H1 (cell line): ENCODE results near the gene LCN12. TPM values are rescaled to one million over a fixed set of nuclear protein-coding genes. Genes with fewer than 3 reads are reported as not detected.

Experiments used
- CTCF ChIA-PET: fragments of 300-600 bp; sonication (Branson Sonifier 250); formaldehyde crosslinking; loops from one replicate; lab custom pipeline; 2021; ENCODE audit not compliant: partially characterized antibody; lab: Charles Lee
- POLR2A ChIA-PET: fragments of 300-600 bp; sonication (Branson Sonifier 250); formaldehyde crosslinking; loops from one replicate; lab custom pipeline; 2021; ENCODE audit warnings: inconsistent platforms; ENCODE audit not compliant: partially characterized antibody; lab: Charles Lee
- DNase-seq, 2 experiments: peaks; one replicate each; pipeline versions ENCODE4 v3.0.0 to v3.0.0-alpha.2; 2010 to 2022; ENCODE audit warnings: low spot score in 2 of 2, low read depth in 1 of 2, mixed read lengths in 1 of 2
- FAIRE-seq: peaks from 2 replicates; lab custom pipeline; 2011; peaks lifted over from hg19 to GRCh38; lab: Jason Lieb, UNC
- H2AFZ ChIP-seq: 2 replicates; pipeline ENCODE4 v1.8.1; 2012; ENCODE audit warnings: low read length, inconsistent platforms
- H2AK5ac ChIP-seq: 2 replicates; pipeline ENCODE4 v1.6.1; 2013; ENCODE audit warnings: low read depth, low read length
- H2BK120ac ChIP-seq: replicated peaks from 2 replicates; pipeline ENCODE3; 2013; ENCODE audit warnings: low read depth, low read length, inconsistent platforms
- H2BK12ac ChIP-seq: 2 replicates; pipeline ENCODE4 v1.6.1; 2013; ENCODE audit warnings: low read depth, low read length
- H2BK15ac ChIP-seq: 2 replicates; pipeline ENCODE4 v1.6.1; 2013; ENCODE audit warnings: low read length
- H2BK20ac ChIP-seq: 2 replicates; pipeline ENCODE4 v1.6.1; 2013; ENCODE audit warnings: low read length
- H2BK5ac ChIP-seq: 2 replicates; pipeline ENCODE4 v1.6.1; 2013; ENCODE audit warnings: low read depth, low read length
- H3K14ac ChIP-seq: 2 replicates; pipeline ENCODE4 v1.6.1; 2013; ENCODE audit warnings: inconsistent platforms; ENCODE audit not compliant: insufficient read length
- H3K18ac ChIP-seq: 2 replicates; pipeline ENCODE4 v1.6.1; 2013; ENCODE audit warnings: low read length; ENCODE audit errors: extremely low read depth
- H3K23ac ChIP-seq: 2 replicates; pipeline ENCODE4 v1.6.1; 2013; ENCODE audit warnings: inconsistent platforms; ENCODE audit not compliant: insufficient read length
- H3K23me2 ChIP-seq: 2 replicates; pipeline ENCODE4 v1.6.1; 2013; ENCODE audit warnings: low read depth, low read length
- H3K27ac ChIP-seq: 2 replicates; pipeline ENCODE4 v1.6.1; 2011; ENCODE audit warnings: low read depth, low read length, inconsistent platforms
- H3K27me3 ChIP-seq, 4 experiments: replicated peaks in 1 of 4; 1 replicate in 1 of 4; 2 replicates in 3 of 4; pipeline versions ENCODE4 v1.6.1 to v1.8.1; 2011 to 2013; ENCODE audit warnings: low read length in 3 of 4, mild to moderate bottlenecking in 3 of 4, inconsistent platforms in 2 of 4, mixed read lengths in 2 of 4, moderate library complexity in 1 of 4; ENCODE audit not compliant: control insufficient read depth in 3 of 4, insufficient read depth in 3 of 4; ENCODE audit errors: extremely low read depth in 1 of 4
- H3K36me3 ChIP-seq, 4 experiments: 2 replicates each; pipeline versions ENCODE4 v1.6.1 to v1.8.1; 2011 to 2013; ENCODE audit warnings: mild to moderate bottlenecking in 4 of 4, low read length in 3 of 4, moderate library complexity in 2 of 4, control low read depth in 1 of 4, inconsistent platforms in 1 of 4; ENCODE audit not compliant: insufficient read depth in 4 of 4, control insufficient read depth in 2 of 4
- H3K4ac ChIP-seq: replicated peaks from 2 replicates; pipeline ENCODE3; 2013; ENCODE audit warnings: low read length, low read depth, mixed read lengths, inconsistent platforms; ENCODE audit not compliant: insufficient read length
- H3K4me1 ChIP-seq, 4 experiments: replicated peaks in 1 of 4; 1 replicate in 1 of 4; 2 replicates in 3 of 4; pipeline versions ENCODE4 v1.6.1 to v1.8.1; 2011 to 2013; ENCODE audit warnings: low read length in 3 of 4, inconsistent platforms in 2 of 4, mixed read lengths in 1 of 4; ENCODE audit not compliant: insufficient read depth in 4 of 4, control insufficient read depth in 3 of 4
- H3K4me2 ChIP-seq, 2 experiments: 2 replicates each; pipeline versions ENCODE4 v1.6.1 to v1.8.1; 2011 to 2013; ENCODE audit warnings: low read depth in 2 of 2, low read length in 2 of 2, control low read depth in 1 of 2, inconsistent platforms in 1 of 2, mild to moderate bottlenecking in 1 of 2; ENCODE audit not compliant: insufficient read depth in 1 of 2
- H3K4me3 ChIP-seq, 4 experiments: fragments of 200-600, 300-600 bp in 1 of 4; sonication (generic), shearing (Covaris generic), sonication (Bioruptor Twin) in 1 of 4; 2 replicates each; pipeline versions ENCODE4 v1.5.1 to v1.8.1; 2011 to 2016; ENCODE audit warnings: low read length in 4 of 4, low read depth in 3 of 4, control low read depth in 2 of 4, inconsistent platforms in 2 of 4, mild to moderate bottlenecking in 2 of 4, mixed read lengths in 1 of 4, moderate library complexity in 1 of 4; ENCODE audit not compliant: insufficient read depth in 2 of 4; ENCODE audit errors: extremely low read depth in 1 of 4
- H3K56ac ChIP-seq: replicated peaks from 2 replicates; pipeline ENCODE3; 2013; ENCODE audit warnings: low read depth, mild to moderate bottlenecking, mixed read lengths, low read length, inconsistent platforms; ENCODE audit not compliant: insufficient read length
- H3K79me1 ChIP-seq: 2 replicates; pipeline ENCODE4 v1.6.1; 2013; ENCODE audit warnings: low read depth, low read length, control low read depth
- H3K79me2 ChIP-seq, 2 experiments: 2 replicates each; pipeline versions ENCODE4 v1.6.1 to v1.8.1; 2012 to 2013; ENCODE audit warnings: low read length in 2 of 2, mild to moderate bottlenecking in 2 of 2, inconsistent platforms in 1 of 2; ENCODE audit not compliant: insufficient read depth in 2 of 2, control insufficient read depth in 1 of 2
- H3K9ac ChIP-seq, 4 experiments: replicated peaks in 1 of 4; 1 replicate in 1 of 4; 2 replicates in 3 of 4; pipeline versions ENCODE4 v1.6.1 to v1.8.1; 2011 to 2013; ENCODE audit warnings: low read depth in 3 of 4, low read length in 3 of 4, control low read depth in 2 of 4, mild to moderate bottlenecking in 2 of 4, moderate library complexity in 2 of 4, inconsistent platforms in 1 of 4; ENCODE audit errors: extremely low read depth in 1 of 4
- H3K9me3 ChIP-seq, 2 experiments: 2 replicates each; pipeline versions ENCODE4 v1.6.1 to v1.8.1; 2012 to 2013; ENCODE audit warnings: mild to moderate bottlenecking in 2 of 2, moderate library complexity in 2 of 2, control low read depth in 1 of 2, inconsistent platforms in 1 of 2, low read depth in 1 of 2, low read length in 1 of 2, mixed read lengths in 1 of 2; ENCODE audit not compliant: insufficient read depth in 2 of 2
- H4K20me1 ChIP-seq, 2 experiments: replicated peaks in 1 of 2; 2 replicates each; pipeline versions ENCODE3 to v1.8.1; 2011 to 2013; ENCODE audit warnings: inconsistent platforms in 2 of 2, low read length in 2 of 2, mild to moderate bottlenecking in 1 of 2; ENCODE audit not compliant: insufficient read depth in 2 of 2, control insufficient read depth in 1 of 2
- H4K5ac ChIP-seq: 2 replicates; pipeline ENCODE4 v1.6.1; 2013; ENCODE audit warnings: low read length, low read depth, mixed read lengths, inconsistent platforms; ENCODE audit not compliant: insufficient read length
- H4K8ac ChIP-seq: 2 replicates; pipeline ENCODE4 v1.8.0; 2013; ENCODE audit warnings: mild to moderate bottlenecking, moderate library complexity, low read length, inconsistent platforms; ENCODE audit not compliant: insufficient read depth; ENCODE audit errors: extremely low read depth
- H4K91ac ChIP-seq: replicated peaks from 2 replicates; pipeline ENCODE3; 2013; ENCODE audit warnings: low read length, mixed read lengths, inconsistent platforms; ENCODE audit not compliant: insufficient read length
- ASH2L ChIP-seq: fragments of 200-600, 300-600 bp; sonication (generic); IDR thresholded peaks from one replicate; pipeline ENCODE4 v1.7.1; 2017; ENCODE audit warnings: low read length
- EGR1 ChIP-seq: IDR thresholded peaks from 2 replicates; pipeline ENCODE4 v1.6.1; 2011; ENCODE audit warnings: low read depth, low read length, borderline replicate concordance
- GTF2F1 ChIP-seq: IDR thresholded peaks from 2 replicates; pipeline ENCODE4 v1.6.1; 2012; ENCODE audit warnings: low read depth, low read length, improper control_type of control experiment, borderline replicate concordance
- JUND ChIP-seq: IDR thresholded peaks from 2 replicates; pipeline ENCODE4 v1.6.1; 2011; ENCODE audit warnings: mild to moderate bottlenecking, improper control_type of control experiment, low read length
- MAFK ChIP-seq: IDR thresholded peaks from 2 replicates; pipeline ENCODE4 v1.6.1; 2012; ENCODE audit warnings: low read depth, mild to moderate bottlenecking, improper control_type of control experiment, low read length
- RNF2 ChIP-seq: fragments of 200-900, 300-1000 bp; sonication (generic); IDR thresholded peaks from 2 replicates; pipeline ENCODE4 v1.7.1; 2016; ENCODE audit warnings: borderline replicate concordance, low read depth, mild to moderate bottlenecking, antibody characterized with exemption, low read length; ENCODE audit not compliant: poor library complexity, severe bottlenecking; ENCODE audit errors: missing control alignments
- SAP30 ChIP-seq: fragments of 300-600 bp; sonication (generic); IDR thresholded peaks from 2 replicates; pipeline ENCODE4 v1.7.1; 2012; ENCODE audit warnings: low read length, moderate library complexity, mild to moderate bottlenecking, inconsistent platforms; ENCODE audit not compliant: insufficient read depth, insufficient replicate concordance
- SIX5 ChIP-seq: IDR thresholded peaks from 2 replicates; pipeline ENCODE4 v1.6.1; 2011; ENCODE audit warnings: mild to moderate bottlenecking, low read depth, low read length
- SP2 ChIP-seq: IDR thresholded peaks from 2 replicates; pipeline ENCODE4 v1.6.1; 2012; ENCODE audit warnings: mild to moderate bottlenecking, low read length, inconsistent platforms
- SP4 ChIP-seq: IDR thresholded peaks from 2 replicates; pipeline ENCODE4 v1.6.1; 2012; ENCODE audit warnings: low read length, inconsistent platforms
- TAF1 ChIP-seq: IDR thresholded peaks from 2 replicates; pipeline ENCODE4 v1.6.1; 2011; ENCODE audit warnings: mild to moderate bottlenecking, low read depth, low read length
- TAF7 ChIP-seq: optimal IDR thresholded peaks from 2 replicates; pipeline ENCODE3; 2011; ENCODE audit warnings: low read depth, mild to moderate bottlenecking, inconsistent platforms, low read length, moderate library complexity, borderline replicate concordance
- WGBS, 2 experiments: shearing (Covaris generic) in 1 of 2; methylation state at CpG; one replicate each; pipeline versions ENCODE4 v1.1.6 to v1.1.7; 2013 to 2015; ENCODE audit warnings: low lambda C conversion rate in 2 of 2, mixed read lengths in 2 of 2, inconsistent platforms in 1 of 2, low coverage in 1 of 2, missing lambda C conversion rate in 1 of 2; ENCODE audit not compliant: insufficient replicate concordance in 2 of 2, insufficient coverage in 1 of 2, insufficient read length in 1 of 2; ENCODE audit errors: extremely low coverage in 1 of 2, missing lambda C conversion rate in 1 of 2; 5-methylcytosine and 5-hydroxymethylcytosine counted together
- polyA plus RNA-seq, 7 experiments: library from polyadenylated mRNA; depleted of rRNA in 3 of 7; stranded (reverse) in 5 of 7; unstranded in 2 of 7; fragments of >200 nt in 5 of 7; fragments of 200-250 nt in 2 of 7; gene quantifications; 1 replicate in 5 of 7; 2 replicates in 1 of 7; 4 replicates in 1 of 7; pipeline versions ENCODE4 v1.2.1 to v1.2.3, GENCODE V29; 2011 to 2013; ENCODE audit warnings: missing spikeins in 2 of 7, mixed read lengths in 2 of 7
- total RNA-seq: library from RNA; stranded (reverse); fragmentation: NEBNext Ultra II Directional; extraction: Animal tissue kit (Norgen Biotek cat#: 25700); gene quantifications from 2 replicates; pipeline ENCODE4 v1.2.1, GENCODE V29; 2021
- TF ChIP-seq, protein P1 (sequence below): IDR thresholded peaks from 2 replicates; pipeline ENCODE4 v1.6.1; 2012; ENCODE audit warnings: inconsistent platforms
- TF ChIP-seq, protein P2 (sequence below): IDR thresholded peaks from 2 replicates; pipeline ENCODE4 v1.6.1; 2012; ENCODE audit warnings: inconsistent platforms

Gene LCN12
- total and polyA plus RNA-seq, 2 of the 8 experiments (the other 6 are each of a cell fraction or from before 2014, with no cell fraction given) = 1.1 to 1.7 TPM

DNA sequence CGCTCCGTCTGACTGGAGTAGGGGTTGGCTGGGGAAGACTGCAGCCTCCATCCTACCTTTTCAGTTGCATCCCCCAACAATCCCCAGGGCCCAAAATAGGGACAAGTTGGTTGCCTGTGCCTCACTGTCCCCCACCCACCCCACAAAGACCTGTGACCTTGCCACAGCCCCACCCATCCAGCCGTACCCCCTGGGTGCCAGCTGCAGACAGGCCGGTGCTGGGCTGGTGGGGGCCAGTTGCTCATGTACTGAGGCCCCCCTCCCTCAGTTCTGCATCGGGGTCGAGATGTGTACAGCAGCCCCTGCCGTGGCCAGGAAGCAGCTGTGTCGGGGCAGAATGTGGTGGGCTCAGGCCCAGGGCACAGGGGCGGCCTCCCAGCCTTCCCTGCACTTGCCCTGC, 31.1 kb downstream of the LCN12 start:
- Histone ChIP-seq H3K79me2 (no peaks in the 10 kb centered on the region), H2BK15ac (no peak overlapping the region), H4K5ac (no peak overlapping the region), H3K27ac (no peak overlapping the region), H3K9ac (no peak overlapping the region), H2AK5ac (0 out of 2 replicates have a peak overlapping the region, but pooled peaks have one; percentile 53), H3K4me1 (peaks cover 0 to 6% (median 4%) of the 10 kb centered on the region in 4 experiments; a peak in 4 of 7 replicates), H3K27me3 (peaks cover 13 to 38% (median 35%) of the 10 kb centered on the region in 4 experiments), H3K56ac (no peak overlapping the region), H3K23ac (no peak overlapping the region), H3K4me3 (no peak overlapping the region), H4K91ac (no peak overlapping the region), H3K9me3 (no peaks in the 10 kb centered on the region), H3K4me2 (no peak overlapping the region), H4K20me1 (peaks cover 0 to 1% of the 10 kb centered on the region in 2 experiments), H3K18ac (no peak overlapping the region), H3K4ac (no peak overlapping the region), H2AFZ (no peak overlapping the region), H3K79me1 (no peaks in the 10 kb centered on the region), H4K8ac (no peak overlapping the region), H2BK12ac (no peak overlapping the region), H2BK20ac (no peak overlapping the region), H2BK5ac (no peak overlapping the region), H3K23me2 (peaks cover 13% of the 10 kb centered on the region; the same call in 1 of the 2 replicates), H3K14ac (no peak overlapping the region), H2BK120ac (no peak overlapping the region), H3K36me3 (no peaks in the 10 kb centered on the region)
- 95% methylated on average over 9 of the region's 9 CpGs; no CpG with 5 or more reads in 1 of the 2 experiments for WGBS, 2 experiments
- CTCF ChIA-PET = no interaction called here
- DNase-seq (no peak), FAIRE-seq (no peak)
- POLR2A ChIA-PET = no interaction called here
- TF ChIP-seq TAF7 (no peak), SIX5 (no peak), JUND (no peak), SP2 (no peak), EGR1 (no peak), SP4 (no peak), GTF2F1 (no peak), MAFK (no peak), SAP30 (no peak), ASH2L (no peak), RNF2 (no peak), TAF1 (no peak)
- TF ChIP-seq, protein P1, sequence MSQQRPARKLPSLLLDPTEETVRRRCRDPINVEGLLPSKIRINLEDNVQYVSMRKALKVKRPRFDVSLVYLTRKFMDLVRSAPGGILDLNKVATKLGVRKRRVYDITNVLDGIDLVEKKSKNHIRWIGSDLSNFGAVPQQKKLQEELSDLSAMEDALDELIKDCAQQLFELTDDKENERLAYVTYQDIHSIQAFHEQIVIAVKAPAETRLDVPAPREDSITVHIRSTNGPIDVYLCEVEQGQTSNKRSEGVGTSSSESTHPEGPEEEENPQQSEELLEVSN = no peak
- TF ChIP-seq, protein P2, sequence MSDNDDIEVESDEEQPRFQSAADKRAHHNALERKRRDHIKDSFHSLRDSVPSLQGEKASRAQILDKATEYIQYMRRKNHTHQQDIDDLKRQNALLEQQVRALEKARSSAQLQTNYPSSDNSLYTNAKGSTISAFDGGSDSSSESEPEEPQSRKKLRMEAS = no peak
